HFF-Myc (cell line): Measurements from ENCODE around the gene SERPINF2.
"Not testable (repeated sequence)": the region's sequence is repeated elsewhere in the genome, so short reads cannot be mapped to it uniquely, and the experiment has no call there.

Experiments used
- DNase-seq: peaks from one replicate; pipeline ENCODE4 v3.0.0-alpha.2; 2011; ENCODE audit warnings: low read depth; ENCODE audit errors: extremely low read depth
- H3K4me3 ChIP-seq: replicated peaks from 2 replicates; pipeline ENCODE4 v1.5.1; 2011; ENCODE audit warnings: low read depth, mild to moderate bottlenecking, control low read depth, low read length
- CTCF ChIP-seq: IDR thresholded peaks from 2 replicates; pipeline ENCODE4 v1.5.1; 2012; ENCODE audit warnings: mild to moderate bottlenecking, low read depth, low read length, control low read depth; ENCODE audit errors: missing control alignments

SERPINF2 gene

GRCh38 chr17:1716912-1717695 lies 25.6 kb upstream of the SERPINF2 start:
- H3K4me3 ChIP-seq = peak overlapping the region; percentile 74
- TF ChIP-seq CTCF = no peak
- DNase-seq = peak; percentile 99

GRCh38 chr17:1718362-1719165 lies 24.1 kb upstream of the SERPINF2 start:
- H3K4me3 ChIP-seq = no peak overlapping the region
- no peak for TF ChIP-seq CTCF
- no peak for DNase-seq

GRCh38 chr17:1720856-1721386 lies 21.8 kb upstream of the SERPINF2 start:
- no peak overlapping the region for H3K4me3 ChIP-seq
- peak; percentile 99 for TF ChIP-seq CTCF
- no peak for DNase-seq

GRCh38 chr17:1722022-1722421 lies 20.6 kb upstream of the SERPINF2 start:
- DNase-seq, H3K4me3 ChIP-seq: not testable (repeated sequence)

- TF ChIP-seq CTCF = no peak
- no peak for DNase-seq
- H3K4me3 ChIP-seq = peak within 1 kb of the TSS; percentile 58
Measured at GRCh38 chr17:1724351-1724868, 18.3 kb upstream of the SERPINF2 start, which contains the start of gene WDR81. TSS of gene WDR81 (plus strand) at chr17:1724704. CDS start at chr17:1724960, 256 bp downstream.

GRCh38 chr17:1724869-1725641 lies 17.6 kb upstream of the SERPINF2 start:
- TF ChIP-seq CTCF = no peak
- DNase-seq = no peak
- peak overlapping the region; percentile 58 for H3K4me3 ChIP-seq
